Measurements from ENCODE around the gene RNF186. TPM values are rescaled to one million over a fixed set of nuclear protein-coding genes. Genes with fewer than 3 reads are reported as not detected.

The RNF186 gene
- total and polyA plus RNA-seq, 12 donors = not detected

DNA sequence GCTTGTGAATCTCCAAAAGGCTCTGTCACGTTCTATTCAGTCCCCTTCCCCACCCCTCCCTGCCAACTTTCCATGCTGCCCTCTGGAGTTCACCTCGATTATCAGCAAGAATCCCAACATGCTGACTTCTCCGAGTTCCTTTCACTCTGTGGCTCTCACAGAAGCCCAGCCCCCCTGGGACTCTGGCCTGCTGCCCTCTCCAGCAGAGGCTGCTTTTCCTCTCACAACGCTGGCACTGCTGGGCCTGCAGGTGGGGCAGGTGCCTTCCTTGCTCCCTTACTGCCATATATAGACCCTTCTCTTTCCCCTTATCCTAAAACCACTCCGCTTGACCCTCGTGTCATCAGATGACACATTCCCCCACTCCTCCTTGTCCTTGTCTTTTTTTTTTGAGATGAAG is 10.2 kb upstream of the RNF186 start:
- WGBS, 2 donors = 18 to 27% methylated on average over 6 of the region's 6 CpGs
- Histone ChIP-seq H3K4me1 (no peaks in the 10 kb centered on the region), H3K27me3 (peaks cover 0 to 18% (median 11%) of the 10 kb centered on the region in 7 donors), H3K36me3 (no peaks in the 10 kb centered on the region), H3K27ac (no peak overlapping the region), H3K4me3 (no peak overlapping the region), H3K9me3 (no peaks in the 10 kb centered on the region)
- DNase-seq (no peak), ATAC-seq (no peak)
- intact Hi-C loops (cut with DNase I) = no loop called here
- TF ChIP-seq, protein P1, sequence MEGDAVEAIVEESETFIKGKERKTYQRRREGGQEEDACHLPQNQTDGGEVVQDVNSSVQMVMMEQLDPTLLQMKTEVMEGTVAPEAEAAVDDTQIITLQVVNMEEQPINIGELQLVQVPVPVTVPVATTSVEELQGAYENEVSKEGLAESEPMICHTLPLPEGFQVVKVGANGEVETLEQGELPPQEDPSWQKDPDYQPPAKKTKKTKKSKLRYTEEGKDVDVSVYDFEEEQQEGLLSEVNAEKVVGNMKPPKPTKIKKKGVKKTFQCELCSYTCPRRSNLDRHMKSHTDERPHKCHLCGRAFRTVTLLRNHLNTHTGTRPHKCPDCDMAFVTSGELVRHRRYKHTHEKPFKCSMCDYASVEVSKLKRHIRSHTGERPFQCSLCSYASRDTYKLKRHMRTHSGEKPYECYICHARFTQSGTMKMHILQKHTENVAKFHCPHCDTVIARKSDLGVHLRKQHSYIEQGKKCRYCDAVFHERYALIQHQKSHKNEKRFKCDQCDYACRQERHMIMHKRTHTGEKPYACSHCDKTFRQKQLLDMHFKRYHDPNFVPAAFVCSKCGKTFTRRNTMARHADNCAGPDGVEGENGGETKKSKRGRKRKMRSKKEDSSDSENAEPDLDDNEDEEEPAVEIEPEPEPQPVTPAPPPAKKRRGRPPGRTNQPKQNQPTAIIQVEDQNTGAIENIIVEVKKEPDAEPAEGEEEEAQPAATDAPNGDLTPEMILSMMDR (IDR thresholded peaks at IDR 0.05) = no peak

DNA sequence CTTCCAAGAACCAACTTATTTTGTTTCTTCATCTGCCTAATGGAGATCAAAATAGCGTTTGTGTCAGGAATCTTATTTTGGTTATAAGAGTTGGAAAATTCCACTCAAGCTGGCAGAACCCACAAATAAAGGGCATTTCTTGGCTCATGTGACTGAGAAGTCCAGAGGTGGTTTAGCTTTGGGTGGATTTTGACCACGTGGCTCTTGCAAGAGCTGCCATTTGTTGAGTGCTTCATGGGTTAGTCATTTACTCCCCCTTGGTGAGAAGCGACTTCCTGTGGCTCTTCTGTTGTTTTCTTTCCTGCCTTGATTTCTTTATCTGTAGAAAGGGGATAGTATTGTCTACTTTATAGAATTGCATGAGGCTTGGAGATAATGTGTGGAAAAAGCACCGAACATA is 9.5 kb upstream of the RNF186 start:
- intact Hi-C loops (cut with DNase I) = no loop called here
- no peak overlapping the region for H3K4me3 ChIP-seq
- no peaks in the 10 kb centered on the region for H3K4me1 ChIP-seq
- peaks cover 0 to 14% (median 5%) of the 10 kb centered on the region in 7 donors for H3K27me3 ChIP-seq
- TF ChIP-seq, protein P1 (IDR thresholded peaks at IDR 0.05) = no peak
- ATAC-seq (no peak), DNase-seq (no peak)
- no peak overlapping the region for H3K27ac ChIP-seq
- 68 to 70% methylated on average over 4 of the region's 4 CpGs for WGBS, 2 donors
- H3K36me3 ChIP-seq = no peaks in the 10 kb centered on the region
- no peaks in the 10 kb centered on the region for H3K9me3 ChIP-seq

DNA sequence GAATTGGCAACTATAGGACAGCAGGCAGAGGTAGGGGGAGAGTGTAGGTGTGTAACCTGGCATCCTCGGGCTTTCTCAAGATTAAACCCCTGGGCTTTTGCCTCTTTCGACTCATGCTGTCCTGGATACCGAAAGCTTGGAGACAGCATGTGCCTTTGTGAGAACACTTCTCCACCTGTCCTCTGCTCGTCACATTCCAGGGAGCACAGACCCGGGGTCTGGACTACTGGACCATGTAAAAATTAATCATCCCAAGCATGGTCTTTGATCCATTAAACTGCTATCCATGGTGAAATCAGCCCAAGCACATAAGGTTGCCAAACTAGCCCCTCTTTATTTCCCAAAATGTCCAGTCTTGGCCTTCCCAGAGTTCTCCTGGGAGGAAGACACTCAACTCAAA is 9.0 kb upstream of the RNF186 start:
- 81 to 86% methylated on average over 5 of the region's 5 CpGs for WGBS, 2 donors
- Histone ChIP-seq H3K4me1 (no peaks in the 10 kb centered on the region), H3K4me3 (no peak overlapping the region), H3K36me3 (no peaks in the 10 kb centered on the region), H3K27ac (no peak overlapping the region), H3K27me3 (peaks cover 0 to 13% (median 4%) of the 10 kb centered on the region in 7 donors), H3K9me3 (no peaks in the 10 kb centered on the region)
- intact Hi-C loops (cut with DNase I) = no loop called here
- TF ChIP-seq, protein P1 (IDR thresholded peaks at IDR 0.05) = no peak
- ATAC-seq (no peak), DNase-seq (no peak)

DNA sequence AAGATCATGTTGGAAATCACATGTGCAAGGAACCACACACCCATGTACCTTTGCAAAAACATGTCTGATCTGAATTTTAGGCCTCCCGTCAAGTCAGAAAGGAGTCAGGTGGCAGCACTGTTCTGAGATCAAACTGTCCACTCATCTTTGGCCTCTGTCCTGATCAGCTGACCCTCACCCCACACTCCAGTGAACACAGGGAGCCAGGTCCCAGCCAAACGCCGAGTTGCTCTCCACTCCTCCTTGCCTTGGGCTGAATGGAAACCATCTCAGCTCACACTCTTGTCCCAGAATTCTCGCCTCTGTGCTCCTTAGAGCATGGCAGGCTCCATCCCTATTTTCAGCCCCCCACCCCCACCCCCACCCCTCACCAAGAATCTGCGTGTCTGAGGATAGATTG is 4.6 kb upstream of the RNF186 start:
- H3K36me3 ChIP-seq = no peaks in the 10 kb centered on the region
- H3K4me3 ChIP-seq = no peak overlapping the region
- no peak overlapping the region for H3K27ac ChIP-seq
- intact Hi-C loops (cut with DNase I) = loop anchor here in 1 of 10 donors (5.0 kb wide), 1 partner anchor 1903 kb away; no protein-coding TSS in a partner anchor
- no peaks in the 10 kb centered on the region for H3K4me1 ChIP-seq
- H3K27me3 ChIP-seq = peaks cover 0 to under 1% (median 0%) of the 10 kb centered on the region in 7 donors
- DNase-seq = no peak
- TF ChIP-seq, protein P1 (IDR thresholded peaks at IDR 0.05) = no peak
- ATAC-seq = no peak
- no peaks in the 10 kb centered on the region for H3K9me3 ChIP-seq
- 60 to 63% methylated on average over 5 of the region's 5 CpGs for WGBS, 2 donors

Measured in heart right ventricle (tissue), 16 donors.